GM21381 (cell line): Measurements from ENCODE around the gene RAB4B.
"Not testable (repeated sequence)": the region's sequence is repeated elsewhere in the genome, so short reads cannot be mapped to it uniquely, and the experiment has no call there.

ENCODE experiments used
- ATAC-seq: cut with Tn5 transposase; IDR thresholded peaks from one replicate; pipeline ENCODE4 v1.9.1; 2021; ENCODE audit warnings: mild to moderate bottlenecking, moderate library complexity; ENCODE audit not compliant: unreplicated experiment

The RAB4B gene

GRCh38 chr19:40815223-40815622, 37.2 kb downstream of the RAB4B start:
- no peak for ATAC-seq

GRCh38 chr19:40818480-40819399, 40.7 kb downstream of the RAB4B start:
- ATAC-seq: not testable (repeated sequence)

GRCh38 chr19:40819479-40820234, 41.6 kb downstream of the RAB4B start:
- ATAC-seq: not testable (repeated sequence)

GRCh38 chr19:40822161-40822560, 44.1 kb downstream of the RAB4B start:
- no peak for ATAC-seq

GRCh38 chr19:40822704-40823553, 44.9 kb downstream of the RAB4B start:
- ATAC-seq: not testable (repeated sequence)

GRCh38 chr19:40824916-40825315, 46.9 kb downstream of the RAB4B start:
- ATAC-seq: not testable (repeated sequence)

- ATAC-seq: not testable (repeated sequence)
Observed at GRCh38 chr19:40825460-40826095, 47.5 kb downstream of the RAB4B start.

- not testable (repeated sequence) for ATAC-seq
Observed at GRCh38 chr19:40826312-40826698, 48.3 kb downstream of the RAB4B start.

- not testable (repeated sequence) for ATAC-seq
Observed at GRCh38 chr19:40826699-40827385, 48.8 kb downstream of the RAB4B start.

GRCh38 chr19:40827386-40828247, 49.6 kb downstream of the RAB4B start:
- ATAC-seq: no peak

- ATAC-seq: no peak
Observed at GRCh38 chr19:40829205-40829604, 51.2 kb downstream of the RAB4B start.

GRCh38 chr19:40830741-40831140, 52.7 kb downstream of the RAB4B start:
- not testable (repeated sequence) for ATAC-seq

GRCh38 chr19:40831502-40832430, 53.7 kb downstream of the RAB4B start:
- ATAC-seq: no peak

- not testable (repeated sequence) for ATAC-seq
Observed at GRCh38 chr19:40832431-40832790, 54.4 kb downstream of the RAB4B start.

- ATAC-seq: not testable (repeated sequence)
Observed at GRCh38 chr19:40833728-40834533, 55.9 kb downstream of the RAB4B start.

GRCh38 chr19:40836754-40837429, 58.8 kb downstream of the RAB4B start:
- ATAC-seq: no peak
